Kidney (tissue), 14 donors: ENCODE data around the gene CNOT3. TPM values are rescaled to one million over a fixed set of nuclear protein-coding genes. Genes with fewer than 3 reads are reported as not detected.

Source experiments
- DNase-seq, 5 donors: peaks; one replicate each; pipeline ENCODE4 v3.0.0-alpha.2; 2013 to 2020
- FAIRE-seq: peaks from 2 replicates; lab custom pipeline; 2012; peaks lifted over from hg19 to GRCh38; lab: Jason Lieb, UNC
- H3K27ac ChIP-seq, 2 donors: one replicate each; pipeline ENCODE4 v1.7.0; 2013; ENCODE audit warnings: low read depth in 2 of 2, low read length in 2 of 2, inconsistent platforms in 1 of 2
- H3K27me3 ChIP-seq: one replicate; pipeline ENCODE4 v1.7.1; 2013; ENCODE audit warnings: low read length, inconsistent platforms; ENCODE audit not compliant: control insufficient read depth, insufficient read depth
- H3K36me3 ChIP-seq, 3 donors: one replicate each; pipeline versions ENCODE4 v1.7.0 to v1.7.1; 2013; ENCODE audit warnings: low read length in 3 of 3, control low read depth in 1 of 3, inconsistent platforms in 1 of 3; ENCODE audit not compliant: insufficient read depth in 3 of 3, control insufficient read depth in 2 of 3
- H3K4me1 ChIP-seq, 3 donors: one replicate each; pipeline versions ENCODE4 v1.7.0 to v1.7.1; 2013; ENCODE audit warnings: low read length in 3 of 3, inconsistent platforms in 1 of 3, low read depth in 1 of 3; ENCODE audit not compliant: control insufficient read depth in 2 of 3, insufficient read depth in 2 of 3
- H3K4me3 ChIP-seq, 3 donors: one replicate each; pipeline versions ENCODE4 v1.7.0 to v1.8.1; 2013; ENCODE audit warnings: low read length in 3 of 3, control low read depth in 1 of 3, inconsistent platforms in 1 of 3
- H3K9ac ChIP-seq, 3 donors: one replicate each; pipeline versions ENCODE4 v1.7.0 to v1.7.1; 2013; ENCODE audit warnings: low read length in 3 of 3, control low read depth in 1 of 3, inconsistent platforms in 1 of 3
- H3K9me3 ChIP-seq, 3 donors: one replicate each; pipeline versions ENCODE4 v1.7.0 to v1.7.1; 2013; ENCODE audit warnings: low read length in 3 of 3, control low read depth in 1 of 3, inconsistent platforms in 1 of 3; ENCODE audit not compliant: control insufficient read depth in 2 of 3, insufficient read depth in 1 of 3
- CTCF ChIP-seq: IDR thresholded peaks from 3 replicates; pipeline ENCODE4 v1.5.1; 2012; ENCODE audit warnings: mild to moderate bottlenecking, moderate library complexity, borderline replicate concordance; ENCODE audit not compliant: insufficient read depth; ENCODE audit errors: extremely low read depth
- intact Hi-C: fragments of 100-400 bp; cut with DNase I; formaldehyde crosslinking; loops from one replicate; pipeline ENCODE4 v1.11.1; 2022
- polyA plus RNA-seq: library from polyadenylated mRNA; stranded (reverse); fragments of 350-450 nt; fragmentation: Illumina TruSeq; extraction: RNeasy Lipid Tissue Mini Kit (QIAGEN cat#74804); gene quantifications from one replicate; pipeline ENCODE4 v1.2.3, GENCODE V29; 2014; ENCODE audit warnings: low read depth, low replicate concordance; ENCODE audit not compliant: insufficient read depth
- total RNA-seq: library from RNA; stranded (reverse); fragmentation: NEBNext Ultra II Directional; extraction: Animal tissue kit (Norgen Biotek cat#: 25700); gene quantifications from one replicate; pipeline ENCODE4 v1.2.1, GENCODE V29; 2021
- donor health status: control.
- donor health status: control.
- donor health status: control.
- donor health status: control.
- donor health status: control.
- donor health status: DM: yes; HTN: yes; CAD: no.
- donor health status: Normal renal cell carcinoma (clear cell type).

The CNOT3 gene
- total and polyA plus RNA-seq, 2 donors from 2014 or later, result 30.8 to 38.1 TPM

GRCh38 chr19:54147676-54148075 is 10.1 kb downstream of the CNOT3 start:
- no peaks in the 10 kb centered on the region for H3K4me1 ChIP-seq
- peak in 4 of 5 donors; percentile 33 to 92 (median 64) for DNase-seq
- no peak overlapping the region for H3K9ac ChIP-seq
- no peak overlapping the region for H3K4me3 ChIP-seq
- intact Hi-C loops, result no loop called here
- no peak for TF ChIP-seq CTCF
- peaks cover 14 to 65% (median 57%) of the 10 kb centered on the region in 3 donors for H3K36me3 ChIP-seq
- H3K9me3 ChIP-seq, result no peaks in the 10 kb centered on the region
- H3K27me3 ChIP-seq, result no peaks in the 10 kb centered on the region
- no peak overlapping the region for H3K27ac ChIP-seq
- FAIRE-seq, result no peak

GRCh38 chr19:54148158-54148557 is 10.6 kb downstream of the CNOT3 start:
- Histone ChIP-seq H3K9ac (no peak overlapping the region), H3K27me3 (no peaks in the 10 kb centered on the region), H3K4me3 (no peak overlapping the region), H3K9me3 (no peaks in the 10 kb centered on the region), H3K4me1 (no peaks in the 10 kb centered on the region), H3K36me3 (peaks cover 11 to 61% (median 53%) of the 10 kb centered on the region in 3 donors), H3K27ac (no peak overlapping the region)
- no peak for TF ChIP-seq CTCF
- intact Hi-C loops, result no loop called here
- DNase-seq (peak in 1 of 5 donors; percentile 77), FAIRE-seq (no peak)

- intact Hi-C loops, result no loop called here
- Histone ChIP-seq H3K4me3 (no peak overlapping the region), H3K9ac (no peak overlapping the region), H3K4me1 (no peaks in the 10 kb centered on the region), H3K36me3 (peaks cover 4 to 57% (median 50%) of the 10 kb centered on the region in 3 donors), H3K27me3 (no peaks in the 10 kb centered on the region), H3K27ac (no peak overlapping the region), H3K9me3 (no peaks in the 10 kb centered on the region)
- DNase-seq (no peak), FAIRE-seq (no peak)
- TF ChIP-seq CTCF, result no peak
These were observed 11.7 kb downstream of the CNOT3 start for GRCh38 chr19:54149021-54149812.
